Measurements from ENCODE around the gene KLF2.

The KLF2 gene

GRCh38 chr19:16308081-16308480 lies 16.5 kb upstream of the KLF2 start:
- no peak for DNase-seq

GRCh38 chr19:16309643-16310042 lies 15.0 kb upstream of the KLF2 start:
- no peak for DNase-seq

DNA sequence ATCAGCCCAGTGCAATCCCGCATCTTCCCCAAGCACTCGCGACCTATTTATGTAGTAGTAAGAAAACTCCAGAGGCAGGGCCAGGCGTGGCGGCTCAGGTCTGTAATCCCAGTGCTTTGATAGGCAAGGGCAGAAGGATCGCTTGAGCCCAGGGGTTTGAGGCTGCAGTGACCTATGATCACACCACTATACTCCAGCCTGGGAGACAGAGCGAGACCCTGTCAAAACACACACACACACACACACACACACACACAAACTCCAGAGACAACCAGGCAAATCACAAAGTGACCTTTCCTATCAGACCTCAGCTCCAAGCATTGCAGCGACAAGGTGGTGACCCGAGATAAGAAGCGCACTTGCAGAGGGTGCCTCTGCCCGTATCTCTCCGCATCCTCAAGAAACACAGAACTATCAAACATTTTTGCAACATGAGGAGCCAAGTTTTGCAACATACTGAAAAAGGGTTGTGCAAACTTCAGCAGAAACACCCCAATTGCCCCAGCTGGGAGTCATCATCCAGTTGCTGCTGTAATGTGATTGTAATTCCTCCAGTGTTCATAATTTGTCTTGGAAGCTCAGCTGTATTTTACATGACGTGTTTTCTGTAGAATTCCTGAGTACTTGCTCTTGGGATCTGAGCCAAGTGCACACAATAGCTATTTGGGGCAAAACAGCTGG lies 8.7 kb upstream of the KLF2 start:
- no peak for DNase-seq

- no peak for DNase-seq
These were observed 8.1 kb upstream of the KLF2 start for GRCh38 chr19:16316506-16316882.

DNA sequence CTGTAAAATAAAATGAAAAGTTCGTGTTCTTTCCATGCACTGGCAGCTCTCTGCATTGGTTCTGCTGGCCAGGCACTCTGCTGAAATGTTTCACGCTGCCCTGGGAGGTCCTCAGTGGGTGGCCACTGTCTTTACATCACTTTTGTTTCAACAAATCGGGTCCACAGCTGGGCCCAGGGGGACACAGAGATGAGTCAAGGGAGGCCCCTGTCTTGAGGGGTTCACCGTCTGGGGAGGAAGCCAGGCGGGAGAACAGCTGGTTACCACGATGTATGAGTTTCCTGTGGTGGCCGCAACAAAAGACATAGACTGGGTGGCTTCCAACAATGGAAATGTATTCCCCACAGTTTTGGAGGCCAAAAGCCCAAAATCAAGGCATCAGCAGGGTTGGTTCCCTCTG lies 5.1 kb upstream of the KLF2 start:
- no peak for DNase-seq

DNA sequence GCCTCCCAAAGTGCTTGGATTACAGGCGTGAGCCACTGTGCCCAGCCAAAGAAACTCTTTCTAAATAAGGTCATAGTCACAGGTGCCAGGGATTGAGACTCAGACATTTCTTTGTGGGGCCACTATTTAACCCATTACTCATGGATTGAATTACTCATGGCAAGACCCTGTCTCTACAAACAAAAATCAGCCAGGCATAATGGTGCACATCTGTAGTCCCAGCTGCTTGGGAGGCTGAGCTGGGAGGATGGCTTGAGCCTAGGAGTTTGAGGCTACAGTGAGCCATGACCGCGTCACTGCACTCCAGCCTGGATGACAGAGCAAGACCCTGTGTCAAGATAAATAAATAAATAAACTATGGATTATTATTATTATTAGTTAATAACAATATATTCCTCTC lies 3.6 kb upstream of the KLF2 start:
- no peak for DNase-seq

DNA sequence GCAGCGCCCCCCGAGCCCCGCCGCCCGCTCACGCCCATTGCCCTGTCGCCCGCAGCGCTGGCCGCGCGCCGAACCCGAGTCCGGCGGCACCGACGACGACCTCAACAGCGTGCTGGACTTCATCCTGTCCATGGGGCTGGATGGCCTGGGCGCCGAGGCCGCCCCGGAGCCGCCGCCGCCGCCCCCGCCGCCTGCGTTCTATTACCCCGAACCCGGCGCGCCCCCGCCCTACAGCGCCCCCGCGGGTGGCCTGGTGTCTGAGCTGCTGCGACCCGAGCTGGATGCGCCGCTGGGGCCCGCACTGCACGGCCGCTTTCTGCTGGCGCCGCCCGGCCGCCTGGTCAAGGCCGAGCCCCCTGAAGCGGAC lies 518 bp downstream of the KLF2 start:
- peak; percentile 77 for DNase-seq

- DNase-seq, result peak; percentile 90
These were observed 1.2 kb downstream of the KLF2 start for GRCh38 chr19:16325641-16326400.

- DNase-seq, result peak; percentile 90
These were observed 2.0 kb downstream of the KLF2 start for GRCh38 chr19:16326401-16327168.

DNA sequence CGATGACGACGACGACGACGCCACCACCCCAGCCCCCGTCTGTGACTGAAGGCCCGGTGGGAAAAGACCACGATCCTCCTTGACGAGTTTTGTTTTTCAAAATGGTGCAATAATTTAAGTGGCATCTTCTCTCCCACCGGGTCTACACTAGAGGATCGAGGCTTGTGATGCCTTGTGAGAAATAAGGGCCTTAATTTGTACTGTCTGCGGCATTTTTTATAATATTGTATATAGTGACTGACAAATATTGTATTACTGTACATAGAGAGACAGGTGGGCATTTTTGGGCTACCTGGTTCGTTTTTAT lies 2.5 kb downstream of the KLF2 start:
- no peak for DNase-seq

GRCh38 chr19:16327501-16327900 lies 2.9 kb downstream of the KLF2 start:
- DNase-seq, result peak; percentile 86

DNA sequence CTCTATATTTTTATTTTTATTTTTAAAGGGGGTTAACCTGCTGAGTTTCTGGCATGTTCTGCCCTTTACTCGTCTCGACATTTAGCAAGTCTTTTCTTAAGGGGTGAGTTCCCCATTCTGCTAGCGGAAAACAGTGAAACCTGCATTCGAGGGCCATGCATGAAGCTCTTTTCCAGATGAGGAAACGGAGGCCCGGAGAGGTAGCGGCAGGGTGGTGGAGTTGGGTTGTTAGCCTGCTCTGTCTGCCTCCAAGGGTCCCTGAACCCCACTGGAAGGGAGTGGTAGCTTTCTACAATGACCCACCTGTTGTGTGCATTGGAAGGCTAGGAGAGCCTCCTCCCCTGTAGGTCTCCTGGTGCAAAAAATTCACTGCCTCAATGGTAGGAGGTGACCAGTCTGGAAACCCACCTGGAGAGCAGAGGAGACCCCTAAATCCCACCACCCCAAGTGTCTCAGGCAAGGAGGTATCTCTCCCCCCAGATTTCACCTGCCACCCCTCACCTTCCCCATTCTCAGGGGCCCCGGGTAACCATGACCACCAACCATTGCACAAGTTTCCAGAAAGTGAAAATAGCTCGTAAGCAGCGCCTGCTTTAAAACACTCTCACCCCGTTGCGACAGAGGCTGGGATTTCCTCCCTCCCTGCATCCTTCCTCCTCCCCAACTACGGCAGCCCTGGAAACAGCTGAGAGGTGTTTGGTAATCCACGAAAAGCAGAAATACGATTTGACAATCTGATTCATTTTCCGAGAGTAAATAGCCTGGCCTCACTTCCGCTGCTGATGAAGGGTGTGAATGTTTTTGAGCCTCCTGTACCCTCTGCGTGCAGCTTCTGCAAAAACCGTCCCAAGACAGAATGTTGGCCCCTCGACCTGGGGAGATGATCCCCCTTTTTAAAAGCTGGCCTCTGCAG lies 3.5 kb downstream of the KLF2 start:
- DNase-seq, result peak; percentile 76

DNA sequence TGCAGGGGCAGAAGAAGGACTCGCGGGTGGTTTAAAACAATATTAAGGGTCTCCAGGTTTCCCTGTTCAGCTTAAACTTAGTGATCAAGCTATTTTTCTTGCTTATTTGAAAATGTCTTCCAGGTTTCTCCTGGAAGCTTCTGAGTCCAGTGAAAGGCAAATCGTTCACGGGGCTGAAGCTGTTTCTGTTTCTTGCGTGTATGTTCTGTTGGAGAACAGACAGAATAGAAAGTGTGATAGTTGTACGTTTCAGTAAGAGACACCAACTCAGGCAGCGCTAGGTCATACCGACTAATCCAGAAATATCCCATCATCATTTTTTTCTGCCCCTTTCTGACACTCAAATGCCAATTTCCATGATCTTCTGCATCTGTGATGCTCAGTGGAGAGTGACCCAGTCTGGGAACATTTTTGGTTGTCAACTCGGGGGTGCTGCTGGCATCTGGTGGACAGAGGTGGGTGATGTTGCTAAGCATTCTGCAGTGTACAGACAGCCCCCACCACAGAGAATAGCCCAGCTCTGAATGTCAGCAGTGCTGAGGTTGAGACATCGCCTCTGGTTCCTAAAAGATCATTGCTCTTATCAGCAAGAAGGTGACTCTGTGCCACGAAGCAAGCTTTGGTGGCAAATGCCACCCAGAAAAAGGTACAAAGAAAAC lies 4.3 kb downstream of the KLF2 start:
- peak; percentile 20 for DNase-seq

GRCh38 chr19:16330368-16330801 lies 5.8 kb downstream of the KLF2 start:
- DNase-seq, result peak; percentile 99

GRCh38 chr19:16330806-16331690 lies 6.4 kb downstream of the KLF2 start:
- DNase-seq, result peak; percentile 61

GRCh38 chr19:16333001-16333586 lies 8.5 kb downstream of the KLF2 start:
- no peak for DNase-seq

GRCh38 chr19:16334411-16334810 lies 9.8 kb downstream of the KLF2 start:
- no peak for DNase-seq

GRCh38 chr19:16335226-16335625 lies 10.6 kb downstream of the KLF2 start:
- DNase-seq, result no peak

DNA sequence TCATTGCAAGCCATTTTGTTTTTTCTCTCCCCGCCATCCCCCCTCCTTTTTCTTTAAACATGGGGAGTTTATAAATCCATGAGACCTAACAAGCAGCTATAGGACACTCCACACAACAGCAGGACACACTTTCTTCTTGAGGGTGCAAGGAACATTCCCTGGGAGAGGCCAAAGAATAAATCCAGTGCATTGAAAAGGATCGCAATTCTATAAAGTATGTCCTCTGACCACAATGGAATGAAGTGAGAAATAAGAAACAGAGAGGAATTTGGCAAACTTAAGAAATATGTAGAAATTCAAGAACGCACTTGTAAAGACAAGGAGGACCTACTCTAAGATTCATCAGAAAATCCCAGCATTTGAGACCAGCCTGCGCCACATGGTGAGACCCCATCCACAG lies 11.9 kb downstream of the KLF2 start:
- no peak for DNase-seq

- peak; percentile 33 for DNase-seq
These were observed 13.3 kb downstream of the KLF2 start for GRCh38 chr19:16337809-16338469.

All from RPMI8226 (cell line).